ENCODE measurements around the gene KLHL40. TPM values are rescaled to one million over a fixed set of nuclear protein-coding genes. Genes with fewer than 3 reads are reported as not detected.

Gene KLHL40
- total and polyA plus RNA-seq, 11 donors = 0.19 to 6.8 (median 0.73) TPM; not detected in 1

GRCh38 chr3:42710323-42711021 lies 25.1 kb downstream of the KLHL40 start:
- 83 to 86% (median 85%) methylated on average over 7 of the region's 7 CpGs for WGBS, 4 donors
- ATAC-seq (no peak), DNase-seq (peak in 2 of 5 donors; percentile 2 to 8)
- TF ChIP-seq POLR2A (IDR thresholded peaks at IDR 0.05) (no peak), CTCF (IDR thresholded peaks at IDR 0.05) (no peak)
- Histone ChIP-seq H3K36me3 (no peaks in the 10 kb centered on the region), H3K4me1 (peaks cover 0 to 12% (median 0%) of the 10 kb centered on the region in 12 donors), H3K27me3 (no peaks in the 10 kb centered on the region), H3K9me3 (no peaks in the 10 kb centered on the region), H3K4me3 (no peak overlapping the region), H3K27ac (no peak overlapping the region)
- intact Hi-C loops (cut with DNase I) = no loop called here

GRCh38 chr3:42711491-42712343 lies 26.4 kb downstream of the KLHL40 start:
- 37 to 69% (median 56%) methylated on average over 4 to 6 of the region's 6 CpGs for WGBS, 4 donors
- H3K4me1 ChIP-seq = no peaks in the 10 kb centered on the region
- H3K27me3 ChIP-seq = no peaks in the 10 kb centered on the region
- DNase-seq (peak in 1 of 5 donors; percentile 3), ATAC-seq (peak in 1 of 4 donors; percentile 13)
- H3K9me3 ChIP-seq = no peaks in the 10 kb centered on the region
- no peak overlapping the region for H3K27ac ChIP-seq
- no peaks in the 10 kb centered on the region for H3K36me3 ChIP-seq
- intact Hi-C loops (cut with DNase I) = no loop called here
- no peak overlapping the region for H3K4me3 ChIP-seq
- TF ChIP-seq POLR2A (IDR thresholded peaks at IDR 0.05) (no peak), CTCF (IDR thresholded peaks at IDR 0.05) (peak in 1 of 12 donors; percentile 3)

- Histone ChIP-seq H3K27ac (no peak overlapping the region), H3K4me3 (no peak overlapping the region), H3K9me3 (no peaks in the 10 kb centered on the region), H3K4me1 (no peaks in the 10 kb centered on the region), H3K36me3 (no peaks in the 10 kb centered on the region), H3K27me3 (no peaks in the 10 kb centered on the region)
- TF ChIP-seq POLR2A (IDR thresholded peaks at IDR 0.05) (no peak), CTCF (IDR thresholded peaks at IDR 0.05) (no peak)
- ATAC-seq = no peak
- intact Hi-C loops (cut with DNase I) = no loop called here
- WGBS, 4 donors = 87 to 94% (median 88%) methylated on average over 4 of the region's 4 CpGs
- peak in 2 of 5 donors; percentile 2 to 12 for DNase-seq
Measured at GRCh38 chr3:42712344-42712648, 27.0 kb downstream of the KLHL40 start.

- Histone ChIP-seq H3K27ac (no peak overlapping the region), H3K4me3 (no peak overlapping the region), H3K4me1 (no peaks in the 10 kb centered on the region), H3K9me3 (no peaks in the 10 kb centered on the region), H3K36me3 (no peaks in the 10 kb centered on the region), H3K27me3 (no peaks in the 10 kb centered on the region)
- DNase-seq = peak in 2 of 5 donors; percentile 1 to 13
- TF ChIP-seq CTCF (IDR thresholded peaks at IDR 0.05) (no peak), POLR2A (IDR thresholded peaks at IDR 0.05) (no peak)
- 70 to 77% (median 73%) methylated on average over 5 of the region's 5 CpGs for WGBS, 4 donors
- ATAC-seq = no peak
- intact Hi-C loops (cut with DNase I) = no loop called here
Measured at GRCh38 chr3:42712688-42713372, 27.5 kb downstream of the KLHL40 start.

All from heart left ventricle (tissue), 16 donors.